ENCODE data around the gene SCARB2.

- TF ChIP-seq CTCF (IDR thresholded peaks at IDR 0.05) (no peak), POLR2A (IDR thresholded peaks at IDR 0.05) (no peak)
Observed at GRCh38 chr4:76141241-76141640, 72.4 kb downstream of the SCARB2 start.

All from right lobe of liver (tissue), 4 donors.